GM23338 (cell line): ENCODE results near the gene CYLC1. TPM values are rescaled to one million over a fixed set of nuclear protein-coding genes. Genes with fewer than 3 reads are reported as not detected.

ENCODE experiments used
- ATAC-seq: fragments of 200-7000 bp; cut with Tn5 transposase; 3 replicates; pipeline ENCODE4 v1.9.1; 2020
- DNase-seq: peaks from one replicate; pipeline ENCODE4 v3.0.0-alpha.2; 2015; ENCODE audit warnings: low spot score
- H2AFZ ChIP-seq: fragments of 200-600 bp; sonication (generic); 2 replicates; pipeline ENCODE4 v1.8.0; 2016; ENCODE audit warnings: antibody characterized with exemption, mild to moderate bottlenecking, moderate library complexity
- H3F3A ChIP-seq: fragments of 200-600 bp; sonication (generic); replicated peaks from 2 replicates; pipeline ENCODE4 v1.8.0; 2017; ENCODE audit warnings: antibody characterized with exemption, mixed run types, low read depth
- H3K27ac ChIP-seq: fragments of 200-600 bp; sonication (generic); 2 replicates; pipeline ENCODE4 v1.6.1; 2016; ENCODE audit warnings: low read depth
- H3K27me3 ChIP-seq: fragments of 200-600 bp; sonication (generic); 2 replicates; pipeline ENCODE4 v1.8.0; 2016; ENCODE audit warnings: mild to moderate bottlenecking, mixed run types, moderate library complexity; ENCODE audit not compliant: insufficient read depth
- H3K36me3 ChIP-seq: fragments of 200-600 bp; sonication (generic); 2 replicates; pipeline ENCODE4 v1.8.0; 2016; ENCODE audit warnings: mild to moderate bottlenecking; ENCODE audit not compliant: insufficient read depth
- H3K4me1 ChIP-seq: fragments of 200-600 bp; sonication (generic); 2 replicates; pipeline ENCODE4 v1.8.0; 2016; ENCODE audit warnings: mild to moderate bottlenecking, moderate library complexity; ENCODE audit not compliant: insufficient read depth
- H3K4me2 ChIP-seq: fragments of 200-600 bp; sonication (generic); 2 replicates; pipeline ENCODE4 v1.7.1; 2017; ENCODE audit warnings: mixed run types
- H3K4me3 ChIP-seq: fragments of 200-600 bp; sonication (generic); 2 replicates; pipeline ENCODE4 v1.6.1; 2016; ENCODE audit warnings: mixed run types
- H3K79me2 ChIP-seq: fragments of 200-600 bp; sonication (generic); replicated peaks from 2 replicates; pipeline ENCODE4 v1.8.0; 2017; ENCODE audit warnings: mild to moderate bottlenecking; ENCODE audit not compliant: insufficient read depth
- H3K9me2 ChIP-seq: fragments of 200-600 bp; sonication (generic); 2 replicates; pipeline ENCODE4 v1.8.0; 2017; ENCODE audit not compliant: insufficient read depth
- H4K20me1 ChIP-seq: fragments of 200-600 bp; sonication (generic); replicated peaks from 2 replicates; pipeline ENCODE4 v1.8.0; 2017; ENCODE audit warnings: mild to moderate bottlenecking; ENCODE audit not compliant: insufficient read depth
- H3K27ac Mint-ChIP-seq: 2 replicates; pipeline ENCODE4 v1.8.0; 2020; ENCODE audit warnings: inconsistent platforms, mild to moderate bottlenecking, moderate library complexity, mixed read lengths
- H3K27me3 Mint-ChIP-seq: 3 replicates; pipeline ENCODE4 v1.8.0; 2022; ENCODE audit warnings: low read depth, mild to moderate bottlenecking, moderate library complexity, mixed read lengths, inconsistent platforms; ENCODE audit not compliant: insufficient read depth, poor library complexity
- H3K36me3 Mint-ChIP-seq: 3 replicates; pipeline ENCODE4 v1.8.0; 2021; ENCODE audit warnings: low read depth, mild to moderate bottlenecking, inconsistent platforms, moderate library complexity, mixed read lengths
- H3K4me1 Mint-ChIP-seq: 3 replicates; pipeline ENCODE4 v1.8.0; 2020; ENCODE audit warnings: mild to moderate bottlenecking, inconsistent platforms, mixed read lengths
- H3K4me3 Mint-ChIP-seq: 3 replicates; pipeline ENCODE4 v1.8.0; 2021; ENCODE audit warnings: moderate library complexity, mild to moderate bottlenecking, inconsistent platforms, mixed read lengths
- H3K9me3 Mint-ChIP-seq: 3 replicates; pipeline ENCODE4 v1.8.0; 2020; ENCODE audit warnings: moderate library complexity, mild to moderate bottlenecking, inconsistent platforms, mixed read lengths
- JUNB ChIP-seq: IDR thresholded peaks from one replicate; pipeline ENCODE4 v1.6.1; 2016; ENCODE audit warnings: antibody characterized with exemption; ENCODE audit not compliant: unreplicated experiment
- NANOG ChIP-seq: IDR thresholded peaks from 2 replicates; pipeline ENCODE4 v1.6.1; 2016; ENCODE audit warnings: antibody characterized with exemption, borderline replicate concordance
- POLR2AphosphoS5 ChIP-seq: IDR thresholded peaks from 2 replicates; pipeline ENCODE4 v1.6.1; 2016; ENCODE audit warnings: antibody characterized with exemption, low read depth
- polyA plus RNA-seq: library from polyadenylated mRNA; unstranded; fragments of >200 nt; fragmentation: Nextera tagmentation; extraction: Ambion mirVana; gene quantifications from 2 replicates; pipeline ENCODE4 v1.2.1, GENCODE V29; 2016
- total RNA-seq: library from RNA; depleted of rRNA; stranded (reverse); fragments of >200 nt; shearing (Covaris generic); gene quantifications from 2 replicates; pipeline ENCODE4 v1.2.3, GENCODE V29; 2014
- TF ChIP-seq, protein P1 (sequence below): fragments of 250-450 bp; sonication (Bioruptor Pico); IDR thresholded peaks from 2 replicates; pipeline ENCODE4 v1.5.0; 2020; ENCODE audit warnings: mild to moderate bottlenecking, moderate library complexity
- TF ChIP-seq, protein P2 (sequence below), 2 experiments: fragments of 200-600 bp in 1 of 2; sonication (generic) in 1 of 2; conservative IDR thresholded peaks; 2 replicates each; pipeline versions ENCODE4 v1.5.1 to v1.6.1; 2016 to 2017; ENCODE audit warnings: antibody characterized with exemption in 2 of 2, low read depth in 2 of 2, mild to moderate bottlenecking in 2 of 2, moderate library complexity in 1 of 2

Gene CYLC1
- total and polyA plus RNA-seq, 2 experiments from 2014 or later: not detected

DNA sequence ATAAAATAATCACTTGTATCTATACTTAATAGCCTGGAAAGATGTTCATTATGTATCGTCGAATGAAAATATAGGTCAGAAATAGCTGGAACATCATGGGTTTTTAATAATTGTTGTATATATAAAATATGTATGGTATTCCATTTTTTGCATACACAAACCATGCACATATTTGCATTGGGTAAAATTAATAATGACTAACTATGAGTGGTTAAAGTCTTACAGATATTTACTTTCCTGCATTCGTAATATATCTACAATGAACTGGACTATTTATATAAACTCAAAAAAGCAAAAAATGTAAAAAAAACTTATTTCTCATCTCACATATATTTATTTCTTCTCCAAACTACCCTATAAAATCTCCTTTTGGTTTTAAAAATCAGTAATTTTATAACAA lies 46.0 kb downstream of the CYLC1 start:
- H3K36me3 ChIP-seq: no peaks in the 10 kb centered on the region
- Mint-ChIP-seq H3K4me1 (no peaks in the 10 kb centered on the region), H3K27ac (no peak overlapping the region), H3K4me3 (no peak overlapping the region), H3K27me3 (no peaks in the 10 kb centered on the region), H3K9me3 (no peaks in the 10 kb centered on the region), H3K36me3 (no peaks in the 10 kb centered on the region)
- no peak overlapping the region for H3K27ac ChIP-seq
- no peak for TF ChIP-seq NANOG
- TF ChIP-seq POLR2AphosphoS5: no peak
- TF ChIP-seq JUNB: no peak
- TF ChIP-seq, protein P1, sequence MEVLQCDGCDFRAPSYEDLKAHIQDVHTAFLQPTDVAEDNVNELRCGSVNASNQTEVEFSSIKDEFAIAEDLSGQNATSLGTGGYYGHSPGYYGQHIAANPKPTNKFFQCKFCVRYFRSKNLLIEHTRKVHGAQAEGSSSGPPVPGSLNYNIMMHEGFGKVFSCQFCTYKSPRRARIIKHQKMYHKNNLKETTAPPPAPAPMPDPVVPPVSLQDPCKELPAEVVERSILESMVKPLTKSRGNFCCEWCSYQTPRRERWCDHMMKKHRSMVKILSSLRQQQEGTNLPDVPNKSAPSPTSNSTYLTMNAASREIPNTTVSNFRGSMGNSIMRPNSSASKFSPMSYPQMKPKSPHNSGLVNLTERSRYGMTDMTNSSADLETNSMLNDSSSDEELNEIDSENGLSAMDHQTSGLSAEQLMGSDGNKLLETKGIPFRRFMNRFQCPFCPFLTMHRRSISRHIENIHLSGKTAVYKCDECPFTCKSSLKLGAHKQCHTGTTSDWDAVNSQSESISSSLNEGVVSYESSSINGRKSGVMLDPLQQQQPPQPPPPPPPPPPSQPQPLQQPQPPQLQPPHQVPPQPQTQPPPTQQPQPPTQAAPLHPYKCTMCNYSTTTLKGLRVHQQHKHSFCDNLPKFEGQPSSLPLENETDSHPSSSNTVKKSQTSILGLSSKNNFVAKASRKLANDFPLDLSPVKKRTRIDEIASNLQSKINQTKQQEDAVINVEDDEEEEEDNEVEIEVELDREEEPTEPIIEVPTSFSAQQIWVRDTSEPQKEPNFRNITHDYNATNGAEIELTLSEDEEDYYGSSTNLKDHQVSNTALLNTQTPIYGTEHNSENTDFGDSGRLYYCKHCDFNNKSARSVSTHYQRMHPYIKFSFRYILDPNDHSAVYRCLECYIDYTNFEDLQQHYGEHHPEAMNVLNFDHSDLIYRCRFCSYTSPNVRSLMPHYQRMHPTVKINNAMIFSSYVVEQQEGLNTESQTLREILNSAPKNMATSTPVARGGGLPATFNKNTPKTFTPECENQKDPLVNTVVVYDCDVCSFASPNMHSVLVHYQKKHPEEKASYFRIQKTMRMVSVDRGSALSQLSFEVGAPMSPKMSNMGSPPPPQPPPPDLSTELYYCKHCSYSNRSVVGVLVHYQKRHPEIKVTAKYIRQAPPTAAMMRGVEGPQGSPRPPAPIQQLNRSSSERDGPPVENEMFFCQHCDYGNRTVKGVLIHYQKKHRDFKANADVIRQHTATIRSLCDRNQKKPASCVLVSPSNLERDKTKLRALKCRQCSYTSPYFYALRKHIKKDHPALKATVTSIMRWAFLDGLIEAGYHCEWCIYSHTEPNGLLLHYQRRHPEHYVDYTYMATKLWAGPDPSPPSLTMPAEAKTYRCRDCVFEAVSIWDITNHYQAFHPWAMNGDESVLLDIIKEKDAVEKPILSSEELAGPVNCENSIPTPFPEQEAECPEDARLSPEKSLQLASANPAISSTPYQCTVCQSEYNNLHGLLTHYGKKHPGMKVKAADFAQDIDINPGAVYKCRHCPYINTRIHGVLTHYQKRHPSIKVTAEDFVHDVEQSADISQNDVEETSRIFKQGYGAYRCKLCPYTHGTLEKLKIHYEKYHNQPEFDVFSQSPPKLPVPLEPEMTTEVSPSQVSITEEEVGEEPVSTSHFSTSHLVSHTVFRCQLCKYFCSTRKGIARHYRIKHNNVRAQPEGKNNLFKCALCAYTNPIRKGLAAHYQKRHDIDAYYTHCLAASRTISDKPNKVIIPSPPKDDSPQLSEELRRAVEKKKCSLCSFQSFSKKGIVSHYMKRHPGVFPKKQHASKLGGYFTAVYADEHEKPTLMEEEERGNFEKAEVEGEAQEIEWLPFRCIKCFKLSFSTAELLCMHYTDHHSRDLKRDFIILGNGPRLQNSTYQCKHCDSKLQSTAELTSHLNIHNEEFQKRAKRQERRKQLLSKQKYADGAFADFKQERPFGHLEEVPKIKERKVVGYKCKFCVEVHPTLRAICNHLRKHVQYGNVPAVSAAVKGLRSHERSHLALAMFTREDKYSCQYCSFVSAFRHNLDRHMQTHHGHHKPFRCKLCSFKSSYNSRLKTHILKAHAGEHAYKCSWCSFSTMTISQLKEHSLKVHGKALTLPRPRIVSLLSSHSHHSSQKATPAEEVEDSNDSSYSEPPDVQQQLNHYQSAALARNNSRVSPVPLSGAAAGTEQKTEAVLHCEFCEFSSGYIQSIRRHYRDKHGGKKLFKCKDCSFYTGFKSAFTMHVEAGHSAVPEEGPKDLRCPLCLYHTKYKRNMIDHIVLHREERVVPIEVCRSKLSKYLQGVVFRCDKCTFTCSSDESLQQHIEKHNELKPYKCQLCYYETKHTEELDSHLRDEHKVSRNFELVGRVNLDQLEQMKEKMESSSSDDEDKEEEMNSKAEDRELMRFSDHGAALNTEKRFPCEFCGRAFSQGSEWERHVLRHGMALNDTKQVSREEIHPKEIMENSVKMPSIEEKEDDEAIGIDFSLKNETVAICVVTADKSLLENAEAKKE (CRISPR knock-in tag): no peak
- TF ChIP-seq, protein P2, sequence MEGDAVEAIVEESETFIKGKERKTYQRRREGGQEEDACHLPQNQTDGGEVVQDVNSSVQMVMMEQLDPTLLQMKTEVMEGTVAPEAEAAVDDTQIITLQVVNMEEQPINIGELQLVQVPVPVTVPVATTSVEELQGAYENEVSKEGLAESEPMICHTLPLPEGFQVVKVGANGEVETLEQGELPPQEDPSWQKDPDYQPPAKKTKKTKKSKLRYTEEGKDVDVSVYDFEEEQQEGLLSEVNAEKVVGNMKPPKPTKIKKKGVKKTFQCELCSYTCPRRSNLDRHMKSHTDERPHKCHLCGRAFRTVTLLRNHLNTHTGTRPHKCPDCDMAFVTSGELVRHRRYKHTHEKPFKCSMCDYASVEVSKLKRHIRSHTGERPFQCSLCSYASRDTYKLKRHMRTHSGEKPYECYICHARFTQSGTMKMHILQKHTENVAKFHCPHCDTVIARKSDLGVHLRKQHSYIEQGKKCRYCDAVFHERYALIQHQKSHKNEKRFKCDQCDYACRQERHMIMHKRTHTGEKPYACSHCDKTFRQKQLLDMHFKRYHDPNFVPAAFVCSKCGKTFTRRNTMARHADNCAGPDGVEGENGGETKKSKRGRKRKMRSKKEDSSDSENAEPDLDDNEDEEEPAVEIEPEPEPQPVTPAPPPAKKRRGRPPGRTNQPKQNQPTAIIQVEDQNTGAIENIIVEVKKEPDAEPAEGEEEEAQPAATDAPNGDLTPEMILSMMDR (conservative IDR thresholded peaks at IDR 0.05; ENCODE audit: low read depth in 2 of 2): no peak
- no peaks in the 10 kb centered on the region for H3K9me2 ChIP-seq
- ATAC-seq: no peak
- no peak overlapping the region for H3K4me3 ChIP-seq
- H3K4me2 ChIP-seq: no peak overlapping the region
- H3F3A ChIP-seq: no peaks in the 10 kb centered on the region
- H3K79me2 ChIP-seq: no peaks in the 10 kb centered on the region
- DNase-seq: no peak
- H3K4me1 ChIP-seq: no peaks in the 10 kb centered on the region
- H2AFZ ChIP-seq: no peak overlapping the region
- no peaks in the 10 kb centered on the region for H3K27me3 ChIP-seq
- H4K20me1 ChIP-seq: no peaks in the 10 kb centered on the region
